K562 treated with DMSO at 1 percent for 48 hours (cell line): ENCODE data around the gene PI4K2B. TPM values are rescaled to one million over a fixed set of nuclear protein-coding genes. Genes with fewer than 3 reads are reported as not detected.

Experiments used
- total RNA-seq: library from RNA; unstranded; fragments of 300-600 nt; gene quantifications from 2 replicates; pipeline ENCODE4 v1.2.3, GENCODE V29; 2022; ENCODE audit warnings: low replicate concordance; ENCODE audit errors: extremely low read depth

The PI4K2B gene
- not detected in 2 replicates for total RNA-seq

DNA sequence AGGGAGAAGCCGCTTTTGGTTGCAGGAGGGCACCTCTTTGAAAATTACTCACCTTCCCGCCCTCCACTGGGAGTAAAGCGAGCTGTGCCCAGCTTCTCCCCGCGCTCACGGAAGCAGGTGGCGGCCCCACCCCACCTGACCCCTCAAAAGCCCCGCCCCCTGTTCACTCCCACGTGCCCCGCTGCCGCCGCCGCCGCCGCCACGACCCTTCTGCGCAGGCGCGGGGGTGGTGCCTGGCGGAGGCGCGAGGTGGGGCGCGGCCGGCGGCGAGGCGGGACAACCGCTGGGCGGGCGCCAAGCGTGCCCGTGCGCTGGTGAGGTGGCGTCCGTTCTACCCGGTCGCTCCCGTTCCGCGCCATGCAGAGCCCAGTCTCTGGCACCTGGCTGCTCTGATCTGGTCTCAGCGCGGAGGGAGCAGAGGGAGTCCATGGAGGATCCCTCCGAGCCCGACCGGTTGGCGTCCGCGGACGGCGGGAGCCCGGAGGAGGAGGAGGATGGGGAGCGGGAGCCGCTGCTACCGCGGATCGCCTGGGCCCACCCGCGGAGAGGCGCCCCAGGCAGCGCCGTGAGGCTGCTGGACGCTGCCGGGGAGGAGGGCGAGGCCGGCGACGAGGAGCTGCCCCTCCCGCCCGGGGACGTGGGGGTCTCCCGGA, at the start of gene PI4K2B:
Gene PI4K2B, plus strand, starts transcription at position 297 of the 653 bp plus-strand sequence. Its CDS starts 131 bp downstream, at position 428.

DNA sequence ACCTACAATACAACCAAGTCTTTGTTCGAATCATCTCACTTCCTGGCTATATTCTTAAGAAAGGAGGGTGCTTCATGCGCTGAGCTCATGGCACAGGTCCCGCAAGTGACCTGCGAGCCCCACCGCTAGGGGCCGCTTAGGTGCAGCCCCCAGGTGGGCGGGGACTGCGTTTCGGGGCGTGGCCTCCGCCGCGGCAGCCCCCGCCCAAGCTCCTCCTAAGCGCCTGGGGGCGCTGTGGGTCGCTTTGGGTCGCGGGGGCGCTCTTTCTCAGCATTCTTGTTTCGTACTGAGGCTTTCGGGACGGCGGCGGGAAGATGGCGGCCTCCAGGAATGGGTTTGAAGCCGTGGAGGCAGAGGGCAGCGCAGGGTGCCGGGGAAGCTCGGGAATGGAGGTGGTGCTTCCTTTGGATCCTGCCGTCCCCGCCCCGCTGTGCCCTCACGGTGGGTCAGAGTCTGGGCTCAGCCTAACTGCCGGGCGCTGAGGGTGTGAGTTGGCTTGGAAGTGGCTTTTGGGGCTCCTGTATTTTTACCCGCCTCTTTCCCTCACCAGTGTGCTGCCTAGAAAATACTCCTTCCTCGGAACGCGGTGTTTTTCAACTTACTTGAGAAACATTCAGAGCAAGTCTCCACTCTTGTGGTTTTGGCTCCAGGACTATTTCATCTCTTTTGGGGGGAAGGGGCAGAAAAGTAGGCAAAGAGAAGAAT, 78.8 kb downstream of the PI4K2B start, which contains the start of gene ZCCHC4:
Gene ZCCHC4, plus strand, starts transcription at position 279 of the 705 bp plus-strand sequence. Its CDS starts 36 bp downstream, at position 315.

Other genes with a start within 250 kb of the PI4K2B start
- not detected in 2 replicates for gene LGI2, start 203.1 kb upstream of the PI4K2B start, total RNA-seq
- not detected in 2 replicates for gene SEPSECS, start 73.6 kb upstream of the PI4K2B start, total RNA-seq
- not detected in 2 replicates for gene ZCCHC4, start 78.7 kb downstream of the PI4K2B start, total RNA-seq
- not detected in 2 replicates for gene ANAPC4, start 143.2 kb downstream of the PI4K2B start, total RNA-seq